Kidney epithelial cell (primary cell): ENCODE results near the gene TRIML2. TPM values are rescaled to one million over a fixed set of nuclear protein-coding genes. Genes with fewer than 3 reads are reported as not detected.
A peak's percentile ranks its signal among the peaks of the same experiment; 100 is the strongest.

ENCODE experiments used
- DNase-seq: peaks from one replicate; pipeline ENCODE4 v3.0.0-alpha.2; 2010; ENCODE audit warnings: low read depth
- H3K27me3 ChIP-seq: 2 replicates; pipeline ENCODE4 v1.6.0; 2011; ENCODE audit warnings: low read length; ENCODE audit not compliant: control insufficient read depth, insufficient read depth
- H3K36me3 ChIP-seq: 2 replicates; pipeline ENCODE4 v1.5.1; 2011; ENCODE audit warnings: low read length; ENCODE audit not compliant: control insufficient read depth, insufficient read depth
- H3K4me3 ChIP-seq: 2 replicates; pipeline ENCODE4 v1.5.1; 2011; ENCODE audit warnings: low read depth, mild to moderate bottlenecking, control low read depth, low read length
- total RNA-seq: library from RNA; depleted of rRNA; stranded (reverse); fragments of >200 nt; gene quantifications from 2 replicates; pipeline ENCODE4 v1.2.3, GENCODE V29; 2015
- TF ChIP-seq, protein P1 (sequence below): IDR thresholded peaks from 2 replicates; pipeline ENCODE4 v1.5.1; 2011; ENCODE audit warnings: mild to moderate bottlenecking, moderate library complexity, low read length, control low read depth, inconsistent platforms; ENCODE audit not compliant: insufficient read depth, poor library complexity, severe bottlenecking

Gene TRIML2
- total RNA-seq, 1 donor from 2014 or later, result 0.08 TPM

DNA sequence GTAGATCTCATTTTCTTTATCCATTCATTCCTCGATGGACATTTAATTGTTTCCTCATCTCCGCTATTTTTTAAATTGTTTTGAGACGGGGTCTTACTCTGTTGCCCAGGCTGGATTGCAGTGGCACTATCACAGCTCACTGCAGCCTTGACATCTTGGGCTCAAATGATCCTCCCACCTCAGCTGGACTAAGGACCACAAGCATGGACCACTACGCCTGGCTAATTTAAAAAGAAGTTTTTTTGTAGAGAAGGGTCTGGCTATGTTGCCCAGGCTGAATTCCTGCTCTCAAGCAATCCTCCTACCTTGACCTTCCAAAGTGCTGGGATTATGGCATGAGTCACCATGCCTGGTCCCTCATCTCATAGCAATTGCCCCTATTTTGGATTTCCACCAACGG lies 22.8 kb upstream of the TRIML2 start:
- no peak overlapping the region for H3K4me3 ChIP-seq
- no peaks in the 10 kb centered on the region for H3K27me3 ChIP-seq
- TF ChIP-seq, protein P1, sequence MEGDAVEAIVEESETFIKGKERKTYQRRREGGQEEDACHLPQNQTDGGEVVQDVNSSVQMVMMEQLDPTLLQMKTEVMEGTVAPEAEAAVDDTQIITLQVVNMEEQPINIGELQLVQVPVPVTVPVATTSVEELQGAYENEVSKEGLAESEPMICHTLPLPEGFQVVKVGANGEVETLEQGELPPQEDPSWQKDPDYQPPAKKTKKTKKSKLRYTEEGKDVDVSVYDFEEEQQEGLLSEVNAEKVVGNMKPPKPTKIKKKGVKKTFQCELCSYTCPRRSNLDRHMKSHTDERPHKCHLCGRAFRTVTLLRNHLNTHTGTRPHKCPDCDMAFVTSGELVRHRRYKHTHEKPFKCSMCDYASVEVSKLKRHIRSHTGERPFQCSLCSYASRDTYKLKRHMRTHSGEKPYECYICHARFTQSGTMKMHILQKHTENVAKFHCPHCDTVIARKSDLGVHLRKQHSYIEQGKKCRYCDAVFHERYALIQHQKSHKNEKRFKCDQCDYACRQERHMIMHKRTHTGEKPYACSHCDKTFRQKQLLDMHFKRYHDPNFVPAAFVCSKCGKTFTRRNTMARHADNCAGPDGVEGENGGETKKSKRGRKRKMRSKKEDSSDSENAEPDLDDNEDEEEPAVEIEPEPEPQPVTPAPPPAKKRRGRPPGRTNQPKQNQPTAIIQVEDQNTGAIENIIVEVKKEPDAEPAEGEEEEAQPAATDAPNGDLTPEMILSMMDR, result no peak
- no peak for DNase-seq
- no peaks in the 10 kb centered on the region for H3K36me3 ChIP-seq

- no peak overlapping the region for H3K4me3 ChIP-seq
- TF ChIP-seq, protein P1, result no peak
- no peak for DNase-seq
- no peaks in the 10 kb centered on the region for H3K36me3 ChIP-seq
- no peaks in the 10 kb centered on the region for H3K27me3 ChIP-seq
Observed at GRCh38 chr4:188130355-188130754, 21.0 kb upstream of the TRIML2 start.

DNA sequence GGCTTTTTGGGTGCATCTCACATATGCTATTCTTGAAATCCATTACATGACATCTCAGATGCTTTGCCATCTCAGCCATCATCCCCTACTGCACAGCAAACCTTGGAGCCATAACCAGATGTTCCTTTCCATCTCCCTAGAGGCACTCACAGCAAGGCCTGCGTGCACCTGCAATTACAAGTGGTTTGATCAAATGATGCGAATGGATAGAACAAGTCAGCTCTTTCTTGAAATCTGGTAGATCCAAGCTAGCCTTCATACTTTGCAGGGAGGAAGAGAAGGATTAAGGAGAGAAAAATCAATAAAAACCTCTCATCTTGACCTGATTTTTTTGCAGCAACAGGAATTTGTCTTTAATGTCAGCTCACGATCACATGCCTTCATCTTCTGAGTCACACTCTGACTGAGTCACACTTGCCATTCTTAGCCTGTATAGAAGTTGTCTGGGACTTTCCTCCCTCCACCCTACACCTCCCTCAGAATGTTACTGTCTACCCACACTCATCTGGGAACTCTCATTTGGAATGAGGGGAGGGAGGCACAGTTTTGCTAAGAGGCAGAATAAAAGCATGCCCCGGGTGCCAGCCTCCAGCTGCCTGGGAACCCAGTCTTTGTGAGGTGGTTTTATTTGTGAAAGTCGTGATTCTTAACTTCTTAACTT lies 17.9 kb upstream of the TRIML2 start:
- peak; percentile 87 for DNase-seq
- TF ChIP-seq, protein P1, result no peak

GRCh38 chr4:188121530-188121929 lies 12.1 kb upstream of the TRIML2 start:
- TF ChIP-seq, protein P1, result no peak
- no peak for DNase-seq

More for the DNA sequence above, 17.9 kb upstream of the TRIML2 start:
- H3K4me3 ChIP-seq, result no peak overlapping the region
- no peaks in the 10 kb centered on the region for H3K36me3 ChIP-seq
- H3K27me3 ChIP-seq, result no peaks in the 10 kb centered on the region

DNA sequence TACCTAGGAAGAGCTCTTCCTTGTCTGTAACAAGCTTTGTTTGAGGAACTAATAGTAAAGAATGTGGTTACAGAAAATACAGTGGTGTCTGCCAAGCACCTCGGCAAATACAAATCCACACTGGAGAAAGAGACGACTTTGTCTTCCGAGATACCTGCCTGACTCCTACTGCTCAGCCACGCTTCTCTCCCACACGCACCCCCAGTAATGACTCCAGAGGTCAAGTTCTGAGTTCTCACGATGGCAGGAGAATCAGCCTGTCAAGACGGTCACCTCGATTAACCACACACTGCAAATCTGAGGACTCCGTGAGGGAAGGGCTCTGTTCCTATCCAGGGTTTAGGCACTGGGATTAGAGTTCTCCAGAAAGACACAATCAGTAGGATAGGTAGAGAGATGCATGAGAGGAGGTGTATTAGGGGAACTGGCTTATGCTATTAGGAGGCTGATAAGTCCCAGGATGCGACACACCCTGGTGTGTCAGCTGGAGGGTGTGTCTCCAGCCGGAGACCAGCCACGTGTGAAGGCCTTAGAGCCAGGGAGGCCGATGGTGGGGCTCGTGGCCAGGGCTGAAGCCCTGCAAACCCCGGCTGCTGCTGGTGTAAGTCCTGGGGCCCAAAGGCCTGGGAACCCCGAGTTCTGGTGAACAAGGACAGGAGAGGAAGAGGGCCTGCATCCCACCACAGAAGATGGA lies 8.4 kb upstream of the TRIML2 start:
- H3K27me3 ChIP-seq, result no peaks in the 10 kb centered on the region
- no peak overlapping the region for H3K4me3 ChIP-seq
- TF ChIP-seq, protein P1, result no peak
- H3K36me3 ChIP-seq, result no peaks in the 10 kb centered on the region
- DNase-seq, result no peak

More at GRCh38 chr4:188121530-188121929, 12.1 kb upstream of the TRIML2 start:
- no peaks in the 10 kb centered on the region for H3K27me3 ChIP-seq
- H3K36me3 ChIP-seq, result no peaks in the 10 kb centered on the region
- no peak overlapping the region for H3K4me3 ChIP-seq
